Activated CD8-positive, alpha-beta memory T cell treated with anti-CD3 and anti-CD28 coated beads, Interleukin-2, amount 50 U/mL, for 1 hour (primary cell): ENCODE data around the gene PXK.
"Not testable (repeated sequence)": the region's sequence is repeated elsewhere in the genome, so short reads cannot be mapped to it uniquely, and the experiment has no call there.

Experiments used
- DNase-seq: peaks from one replicate; pipeline ENCODE4 v3.0.0-alpha.2; 2020; ENCODE audit errors: extremely low read depth

Gene PXK

DNA sequence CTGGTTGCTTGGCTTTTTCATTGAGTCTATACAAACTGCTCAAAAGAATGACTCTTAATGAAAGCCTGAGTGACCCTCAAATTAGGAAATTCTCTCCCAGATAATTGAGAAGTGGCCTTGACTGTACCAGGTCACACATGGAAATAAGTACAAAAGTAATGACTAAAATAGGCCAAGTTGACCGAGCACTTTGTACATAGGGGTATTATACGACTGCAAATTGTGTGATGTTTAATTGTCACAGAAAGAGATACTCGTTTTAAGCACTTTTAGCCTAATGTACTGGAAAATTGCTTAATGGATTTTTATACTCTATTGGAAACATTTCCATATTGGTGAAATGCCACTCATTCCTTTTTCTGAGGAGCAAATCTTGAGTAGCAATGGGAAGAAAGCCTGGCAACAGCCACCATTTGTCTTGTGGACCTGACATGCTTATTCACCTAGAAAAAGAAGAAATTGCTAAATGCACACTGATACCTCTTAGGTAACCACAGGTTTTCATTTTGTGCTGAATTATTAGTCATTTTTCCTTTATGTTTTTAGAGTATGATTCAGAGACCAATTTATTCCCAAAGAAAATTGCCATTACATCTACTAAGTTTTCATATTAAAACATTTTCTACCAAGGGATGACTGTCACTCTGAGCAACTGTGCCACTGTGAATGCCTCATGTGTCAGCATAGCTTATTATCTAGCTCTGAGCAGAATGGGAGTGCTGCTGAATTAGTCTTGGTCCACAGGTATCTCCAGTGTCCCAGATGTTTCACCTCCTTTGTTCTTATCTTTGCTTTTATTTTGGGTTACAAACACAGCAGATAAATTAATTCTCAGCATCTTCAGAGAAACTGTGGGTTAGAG is 8.9 kb upstream of the PXK start:
- DNase-seq, result no peak

DNA sequence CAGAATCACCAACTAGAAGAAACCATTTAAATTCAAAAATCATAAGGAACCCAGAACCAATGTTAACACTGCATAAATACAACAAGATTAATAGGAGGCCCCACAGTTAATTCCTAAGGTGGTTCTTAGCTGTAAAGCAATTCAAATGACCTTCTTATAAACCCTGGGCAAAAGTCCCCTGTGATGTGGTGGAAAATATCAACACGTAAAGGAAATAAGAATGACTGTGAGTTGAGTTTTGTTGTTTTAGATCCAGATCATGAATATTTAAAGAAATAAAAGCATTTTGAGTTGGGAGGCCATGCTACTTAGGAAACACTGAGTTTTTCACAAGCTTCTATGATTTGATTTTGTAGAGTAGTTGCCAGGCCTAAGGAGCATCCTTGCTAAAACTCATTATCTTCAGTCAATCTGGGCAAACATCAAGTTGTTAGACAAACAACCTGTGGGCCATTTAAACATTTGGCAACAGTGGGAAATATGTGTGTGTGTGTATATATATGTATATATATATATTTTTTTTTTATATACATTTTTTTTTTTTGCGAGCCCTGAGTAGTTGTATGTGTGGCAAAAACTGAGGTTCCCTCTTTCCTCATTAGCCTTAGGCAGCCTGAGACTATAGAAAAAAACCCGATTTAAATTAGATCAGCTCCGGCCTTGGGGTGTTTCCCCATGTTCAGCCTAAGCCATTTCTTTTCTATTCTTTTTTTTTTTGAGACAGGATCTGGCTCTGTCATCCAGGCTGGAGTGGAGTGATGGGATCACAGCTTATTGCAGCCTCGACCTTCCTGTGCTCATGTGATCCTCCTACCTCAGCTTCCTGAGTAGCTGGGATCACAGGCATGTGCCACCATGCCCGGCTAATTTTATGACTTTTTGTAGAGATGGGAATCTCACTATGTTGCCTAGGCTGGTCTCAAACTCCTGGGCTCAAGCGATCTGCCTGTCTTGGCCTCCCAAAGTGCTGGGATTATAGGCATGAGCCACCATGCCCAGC is 8.0 kb upstream of the PXK start:
- DNase-seq, result no peak

DNA sequence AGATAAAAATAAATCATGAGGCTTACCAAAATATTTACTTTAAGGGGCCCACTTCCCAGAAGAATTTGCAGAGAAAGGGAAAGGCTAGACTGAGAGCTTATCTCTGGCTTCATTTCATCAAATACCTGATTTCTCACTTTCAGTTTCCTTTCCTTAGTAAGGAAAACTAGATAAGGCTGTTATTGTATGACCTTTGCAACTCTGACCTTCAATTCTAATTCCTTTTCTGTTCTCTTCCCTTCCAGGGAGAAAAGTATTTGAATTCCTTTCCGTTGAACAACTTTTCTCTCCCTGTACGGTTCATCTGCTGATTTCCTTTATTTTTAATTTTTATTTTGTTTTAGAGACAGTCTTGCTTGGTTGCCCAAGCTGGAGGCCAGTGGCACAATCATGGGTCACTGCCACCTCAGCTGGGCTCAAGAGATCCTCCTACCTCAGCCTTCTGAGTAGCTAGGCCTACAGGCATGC is 7.1 kb upstream of the PXK start:
- DNase-seq, result no peak

DNA sequence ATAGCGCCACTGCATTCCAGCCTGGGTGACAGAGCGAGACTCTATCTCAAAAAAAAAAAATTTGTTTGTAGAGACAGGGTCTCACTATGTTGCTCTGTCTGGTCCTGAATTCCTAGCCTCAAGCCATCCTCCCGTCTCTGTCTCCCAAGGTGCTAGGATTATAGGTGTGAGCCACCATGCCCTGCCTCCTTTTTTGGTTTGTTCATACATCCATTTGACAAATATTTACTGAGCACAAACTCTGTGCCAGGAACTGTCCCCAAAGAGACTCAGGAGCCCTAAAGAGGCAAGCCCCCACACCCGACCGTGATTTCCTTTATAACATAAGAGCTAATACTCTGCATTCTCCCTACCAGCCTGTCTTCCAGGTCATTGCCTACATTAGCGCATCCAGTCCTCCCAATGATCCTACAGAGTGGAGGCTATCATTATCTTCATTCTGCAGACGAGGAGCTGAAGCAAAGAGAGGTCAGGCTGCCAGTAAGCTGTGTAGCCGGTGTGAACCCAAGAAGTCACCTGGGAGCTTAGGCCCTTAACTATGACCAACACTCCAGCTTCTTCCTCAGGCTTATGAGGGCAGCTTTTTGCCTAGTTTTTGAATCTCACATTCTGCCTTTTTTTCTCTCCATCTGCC is 6.3 kb upstream of the PXK start:
- DNase-seq, result no peak

DNA sequence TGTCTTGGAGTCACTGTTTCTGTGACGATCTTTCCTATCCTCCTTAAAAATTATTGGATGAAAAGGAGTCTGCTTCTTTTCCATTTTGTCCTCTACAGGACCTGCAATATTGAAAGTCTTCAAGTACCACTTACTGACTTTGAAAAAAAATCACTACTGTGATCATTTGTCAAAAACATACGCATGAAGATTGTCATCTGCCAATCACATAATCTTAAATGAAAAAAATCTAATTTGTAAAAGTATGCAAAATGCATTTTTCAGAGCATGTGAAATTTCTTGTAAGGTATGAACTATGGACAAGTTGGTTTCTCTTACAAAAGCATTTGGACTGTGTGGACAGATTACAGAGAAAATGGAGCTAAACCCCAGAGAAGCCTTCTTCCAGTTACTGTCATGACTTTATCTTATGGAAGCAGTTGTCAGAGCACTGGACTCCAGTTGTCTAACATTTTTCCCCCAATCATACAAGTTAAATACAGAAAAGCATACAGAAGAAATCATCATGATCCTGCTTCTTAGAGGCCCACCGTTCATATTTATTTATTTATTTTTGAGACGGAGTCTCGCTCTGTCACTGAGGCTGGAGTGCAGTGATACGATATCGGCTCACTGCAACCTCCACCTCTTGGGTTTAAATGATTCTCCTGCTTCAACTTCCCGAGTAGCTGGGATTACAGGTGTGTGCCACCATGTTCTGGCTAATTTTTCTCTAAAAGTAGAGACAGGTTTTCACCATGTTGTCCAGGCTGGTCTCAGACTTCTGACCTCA is 3.4 kb upstream of the PXK start:
- no peak for DNase-seq

DNA sequence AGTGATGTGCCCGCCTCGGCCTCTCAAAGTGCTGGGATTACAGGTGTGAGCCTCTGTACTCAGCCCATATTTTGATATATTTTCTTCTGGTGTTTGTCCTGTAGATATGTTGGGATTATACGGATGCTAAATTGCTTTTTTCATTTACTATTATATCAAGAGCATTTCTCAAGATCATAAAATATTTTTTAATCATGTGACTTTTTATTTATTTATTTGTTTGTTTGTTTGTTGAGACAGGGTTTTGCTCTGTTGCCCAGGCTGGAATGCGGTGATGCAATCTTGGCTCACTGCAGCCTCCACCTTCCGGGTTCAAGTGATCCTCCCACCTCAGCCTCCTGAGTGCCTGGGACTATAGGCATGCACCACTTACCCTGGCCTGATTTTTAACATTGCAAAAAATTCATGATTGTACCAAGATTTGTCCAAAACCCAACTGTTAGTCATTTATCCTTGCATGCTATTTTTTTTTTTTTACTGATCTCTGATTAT is 2.7 kb upstream of the PXK start:
- no peak for DNase-seq

DNA sequence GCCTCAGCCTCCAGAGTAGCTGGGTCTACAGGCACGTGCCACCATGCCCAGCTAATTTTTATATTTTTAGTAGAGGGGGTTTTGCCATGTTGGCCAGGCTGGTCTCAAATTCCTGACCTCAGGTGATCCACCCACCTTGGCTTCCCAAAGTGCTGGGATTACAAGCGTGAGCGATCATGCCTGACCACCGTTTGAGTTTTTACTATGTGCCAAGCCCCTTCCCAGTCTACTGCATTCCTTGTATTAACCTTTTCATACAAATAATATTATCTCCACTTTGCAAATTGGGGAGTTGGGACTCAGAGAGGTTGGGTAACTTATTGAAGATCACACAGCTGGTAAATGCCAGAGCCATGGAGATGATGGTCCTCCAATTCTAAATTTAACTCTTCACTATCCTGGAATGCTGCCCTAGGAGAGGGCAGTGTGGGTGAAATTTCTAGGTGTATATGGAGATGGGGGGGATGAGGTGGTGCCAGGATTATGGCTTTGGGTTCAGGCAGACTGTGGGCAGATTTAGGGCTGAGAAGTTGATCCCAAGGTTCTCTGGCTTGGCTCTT is 1.0 kb upstream of the PXK start:
- no peak for DNase-seq

DNA sequence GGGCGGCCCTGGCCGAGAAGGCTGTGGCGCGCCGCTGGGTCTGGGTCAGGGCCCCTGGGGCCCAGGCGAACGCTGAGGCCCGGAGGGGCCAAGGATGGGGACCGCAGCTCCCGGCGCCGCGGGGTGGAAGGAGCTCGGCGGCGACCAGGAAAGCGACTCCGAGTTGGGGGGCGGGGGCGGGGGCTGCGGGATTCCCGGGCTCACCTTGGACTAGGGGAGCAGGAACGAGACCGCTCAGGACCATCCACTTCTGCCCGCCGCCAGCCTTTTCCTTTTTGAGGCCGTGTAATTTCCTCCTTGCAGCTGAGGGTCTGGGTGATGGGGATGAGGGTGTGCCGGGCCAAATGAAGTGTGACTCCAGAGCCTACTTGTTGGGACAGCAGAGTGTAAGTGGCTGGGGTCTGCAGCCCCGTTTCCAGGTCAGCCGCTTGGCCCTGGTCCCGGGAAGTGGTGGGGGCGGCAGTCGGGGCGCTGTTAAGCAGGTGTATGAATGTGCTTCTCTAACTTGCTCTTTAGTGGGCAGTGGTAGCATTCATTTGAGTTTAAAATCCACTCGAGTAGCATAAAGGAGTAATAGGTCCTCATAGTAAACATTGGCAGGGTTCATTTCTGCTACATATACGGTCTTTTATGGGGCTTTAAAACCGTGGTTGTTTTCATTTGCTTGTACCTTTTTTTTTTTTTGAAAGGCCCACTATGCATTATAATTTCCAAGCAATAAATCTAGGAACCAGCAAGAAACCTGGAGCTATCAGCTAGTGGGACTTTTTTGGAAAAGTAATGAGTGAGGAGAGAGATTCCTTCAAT is 717 bp downstream of the PXK start:
- no peak for DNase-seq

DNA sequence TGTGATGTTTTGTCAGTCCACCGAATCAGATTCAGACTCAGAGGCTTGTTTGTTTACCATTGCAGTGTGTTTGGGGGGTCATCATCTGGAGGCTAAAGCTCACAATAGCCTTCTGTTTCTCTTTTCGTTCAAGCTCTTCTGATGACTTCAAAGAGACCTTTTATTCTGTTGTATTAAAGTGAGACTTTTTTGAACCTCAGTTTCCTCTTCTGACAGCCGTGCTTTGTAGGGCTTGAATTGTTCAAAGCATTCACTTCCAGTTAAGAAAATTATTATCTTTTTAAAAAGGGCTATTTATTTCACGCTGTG is 1.3 kb downstream of the PXK start:
- no peak for DNase-seq

DNA sequence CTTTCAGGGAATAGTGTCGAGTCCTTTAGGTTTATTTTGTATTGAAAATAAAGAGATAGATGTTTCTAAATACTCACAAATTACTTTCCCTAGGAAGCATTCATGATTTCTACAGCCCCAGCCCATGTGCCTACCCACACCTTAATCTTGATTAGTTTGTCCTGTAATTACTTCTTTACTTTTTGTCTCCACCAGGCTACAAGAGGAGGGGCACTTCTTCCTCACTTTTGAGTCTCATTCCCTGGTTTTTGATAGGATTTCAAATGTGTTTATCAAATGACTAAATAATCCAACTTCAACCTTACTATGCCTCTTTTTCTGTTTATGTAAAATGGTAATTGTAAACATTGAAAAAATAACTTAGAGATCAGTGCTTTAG is 1.8 kb downstream of the PXK start:
- no peak for DNase-seq

DNA sequence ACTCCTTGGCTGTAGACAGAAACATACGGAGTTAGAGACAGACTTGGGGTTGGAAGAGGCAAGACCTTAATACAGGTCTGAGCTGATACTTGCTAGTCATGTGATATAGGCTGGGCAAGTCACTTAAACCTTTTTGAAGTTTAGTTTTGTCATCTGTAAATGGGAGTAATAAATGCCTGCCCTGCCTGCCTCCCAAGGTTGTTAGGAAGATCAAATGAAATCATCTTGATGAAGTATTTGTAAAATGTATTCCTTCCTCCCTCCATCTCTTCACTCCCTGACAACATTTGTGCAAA is 2.9 kb downstream of the PXK start:
- DNase-seq, result no peak

DNA sequence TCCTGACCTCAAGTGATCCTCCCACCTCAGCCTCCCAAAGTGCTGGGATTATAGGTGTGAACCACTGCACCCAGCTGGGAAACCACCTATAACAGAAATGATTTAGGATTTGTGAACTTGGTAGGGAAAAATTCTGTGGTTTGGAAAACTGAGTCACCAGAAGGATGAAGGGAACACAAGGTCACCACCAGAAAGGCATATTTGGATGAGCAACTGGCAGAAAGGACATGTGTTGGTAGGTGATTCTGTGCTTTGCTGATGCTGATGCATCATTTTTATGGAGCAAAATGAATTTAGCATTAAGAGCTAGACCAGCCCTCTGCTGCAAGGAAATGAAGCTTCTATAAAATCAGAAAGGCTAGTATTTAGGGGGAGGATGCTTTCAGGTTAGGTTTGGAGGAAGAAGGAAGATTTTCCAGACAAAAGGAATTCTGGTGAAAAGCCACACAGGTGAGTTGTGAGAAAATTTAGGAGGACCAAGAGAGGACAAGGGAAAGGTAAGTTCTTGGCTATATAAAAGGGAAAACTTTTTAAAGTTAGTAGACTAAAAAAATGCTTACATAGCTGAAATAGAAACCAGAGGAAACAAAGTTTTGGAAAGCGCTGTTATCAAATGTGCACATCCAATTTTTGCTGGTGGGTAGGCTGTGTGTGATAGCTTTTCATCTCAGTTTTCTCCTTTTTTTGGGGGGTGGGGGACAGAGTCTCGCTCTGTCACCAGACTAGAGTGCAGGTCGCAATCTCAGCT is 3.6 kb downstream of the PXK start:
- no peak for DNase-seq

DNA sequence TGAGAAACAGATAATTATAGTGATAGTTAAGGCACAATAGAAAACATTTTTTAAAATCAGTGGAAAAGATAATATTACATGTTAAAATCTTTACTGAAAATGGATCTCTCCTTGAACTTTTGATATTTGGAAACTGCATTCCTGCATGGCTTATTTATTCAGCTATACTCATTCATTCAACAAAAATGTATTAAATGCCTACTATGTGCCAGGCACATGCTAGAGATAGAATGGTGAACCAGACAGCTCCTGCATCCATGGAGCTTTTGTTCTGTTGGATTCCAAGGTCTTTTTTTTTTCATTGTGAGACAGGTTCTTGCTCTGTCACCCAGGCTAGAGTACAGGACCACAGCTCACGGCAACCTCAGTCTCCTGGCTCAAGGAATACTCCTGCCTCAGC is 4.5 kb downstream of the PXK start:
- no peak for DNase-seq

DNA sequence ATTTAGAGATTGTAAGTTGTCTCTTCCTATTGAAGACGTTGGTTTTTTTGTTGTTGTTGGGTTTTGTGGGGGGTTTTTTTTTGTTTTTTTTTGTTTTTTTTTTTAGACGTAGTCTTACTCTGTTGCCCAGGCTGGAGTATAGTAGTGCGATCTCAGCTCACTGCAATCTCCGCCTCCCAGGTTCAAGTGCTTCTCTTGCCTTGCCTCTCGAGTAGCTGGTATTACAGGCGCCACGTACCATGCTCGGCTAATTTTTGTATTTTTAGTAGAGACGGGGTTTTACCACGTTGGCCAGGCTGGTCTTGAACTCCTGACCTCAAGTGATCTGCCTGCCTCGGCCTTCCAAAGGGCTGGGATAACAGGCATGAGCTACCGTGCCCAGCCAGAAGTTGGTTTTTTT is 6.5 kb downstream of the PXK start:
- DNase-seq, result not testable (repeated sequence)

DNA sequence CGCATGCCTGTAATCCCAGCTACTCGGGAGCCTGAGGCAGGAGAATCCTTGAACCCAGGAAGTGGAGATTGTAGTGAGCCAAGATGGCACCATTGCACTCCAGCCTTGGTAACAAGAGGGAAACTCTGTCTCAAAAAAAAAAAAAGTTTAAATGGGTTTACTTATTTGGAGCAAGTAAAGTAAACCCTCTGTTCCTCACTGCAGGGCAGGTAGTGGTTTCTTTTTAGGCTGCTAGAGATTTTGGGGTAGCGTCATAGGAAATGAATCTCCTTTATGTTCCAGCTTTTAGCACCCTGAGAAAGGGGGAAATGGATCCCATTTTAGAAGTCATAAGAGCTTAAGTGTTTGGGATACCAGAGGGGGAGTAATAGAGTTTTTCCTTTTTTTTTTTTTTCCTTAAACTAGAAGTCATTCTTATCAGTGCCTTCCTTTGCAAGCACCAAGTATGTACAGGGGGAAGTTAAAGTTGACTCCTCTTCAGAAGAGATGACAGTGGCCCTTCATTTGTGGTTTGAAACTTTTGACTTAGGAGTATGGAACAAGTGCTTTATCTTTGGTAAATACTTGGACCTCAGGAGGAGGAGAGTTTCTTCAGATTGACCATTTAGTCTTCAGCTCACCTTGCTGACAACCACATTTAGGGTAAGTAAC is 8.0 kb downstream of the PXK start:
- no peak for DNase-seq

DNA sequence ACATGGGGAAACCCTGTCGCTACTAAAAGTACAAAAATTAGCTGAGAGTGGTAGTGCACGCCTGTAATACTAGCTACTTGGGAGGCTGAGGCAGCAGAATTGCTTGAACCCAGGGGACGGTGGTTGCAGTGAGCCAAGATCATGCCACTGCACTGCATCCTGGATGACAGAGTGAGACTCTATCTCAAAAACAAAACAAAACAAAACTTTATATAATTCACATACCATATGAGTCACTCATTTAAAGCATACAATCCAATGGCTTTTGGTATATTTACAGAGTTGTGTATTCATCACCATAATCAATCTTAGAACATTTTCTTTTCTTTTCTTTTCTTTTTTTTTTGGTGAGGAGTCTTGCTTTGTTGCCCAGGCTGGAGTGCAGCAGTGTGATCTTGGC is 8.7 kb downstream of the PXK start:
- DNase-seq, result no peak

DNA sequence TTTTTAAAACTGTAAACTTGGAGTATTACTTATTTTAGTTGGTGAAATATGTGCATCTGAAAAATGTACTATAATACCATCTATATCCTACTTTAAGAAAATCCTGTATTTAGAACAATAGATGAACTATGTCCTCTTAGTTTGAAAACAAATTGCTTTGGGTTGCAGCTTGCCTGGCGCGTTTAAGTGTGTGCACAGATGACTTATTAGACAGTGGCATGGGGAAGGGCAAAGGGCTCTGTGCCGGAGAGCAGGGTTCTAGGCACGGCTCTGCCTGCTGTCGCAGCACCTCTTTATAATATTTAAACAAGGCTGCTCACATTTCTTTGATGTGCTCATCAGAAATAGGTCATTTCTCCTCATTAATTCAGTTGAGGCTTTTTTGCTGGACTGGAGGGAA is 10.0 kb downstream of the PXK start:
- DNase-seq, result no peak

DNA sequence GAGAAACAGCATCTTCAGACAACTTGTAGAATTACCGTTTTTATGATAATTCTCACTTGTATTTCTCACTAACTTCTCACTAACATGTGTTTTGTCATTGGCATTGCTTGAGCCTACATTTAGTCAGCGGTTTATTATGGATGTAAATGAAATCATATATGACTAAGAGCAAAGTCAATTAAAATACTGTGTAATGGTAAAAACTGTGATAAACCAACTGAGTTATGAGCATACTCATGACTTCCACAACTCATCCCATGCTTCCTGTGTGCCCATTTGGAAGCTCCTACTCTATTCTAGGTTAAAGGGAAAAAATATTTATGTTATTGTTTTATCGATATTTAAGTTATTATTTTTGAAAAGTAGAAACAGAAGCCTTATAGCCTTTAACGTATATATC is 12.8 kb downstream of the PXK start:
- DNase-seq, result no peak

DNA sequence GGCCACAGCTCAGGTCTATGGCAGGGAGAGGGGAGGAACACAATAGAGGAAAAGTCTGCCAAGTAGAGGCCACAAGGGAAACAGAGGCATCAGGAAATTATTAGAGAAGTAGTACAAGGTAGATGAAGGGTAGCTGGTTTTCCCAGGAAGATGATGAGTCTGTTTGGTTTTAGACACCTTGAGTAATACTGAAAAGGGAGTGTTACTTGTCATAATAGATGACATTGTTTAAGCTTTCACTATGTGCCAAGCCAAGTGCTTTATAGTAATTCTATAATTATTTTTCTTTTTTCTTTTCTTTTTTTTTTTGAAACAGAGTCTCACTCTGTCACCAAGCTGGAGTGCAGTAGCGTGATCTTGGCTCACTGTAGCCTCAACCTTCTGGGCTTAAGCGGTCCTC is 13.7 kb downstream of the PXK start:
- no peak for DNase-seq
